Pancreas (tissue), 10 donors: ENCODE data around the gene DNM2. TPM values are rescaled to one million over a fixed set of nuclear protein-coding genes. Genes with fewer than 3 reads are reported as not detected.

Experiments
- ATAC-seq, 4 donors: fragments of 200-7000 bp; cut with Tn5 transposase; one replicate each; pipeline versions ENCODE4 v1.8.0 to v1.9.1; 2020; ENCODE audit warnings: mild to moderate bottlenecking in 4 of 4, moderate library complexity in 4 of 4
- DNase-seq, 6 donors: peaks; one replicate each; pipeline ENCODE4 v3.0.0-alpha.2; 2020
- FAIRE-seq: peaks from 2 replicates; lab custom pipeline; 2012; peaks lifted over from hg19 to GRCh38; lab: Jason Lieb, UNC
- H3K27ac ChIP-seq, 4 donors: fragments of 200-600 bp; sonication (generic); 1 replicate in 3 of 4; 2 replicates in 1 of 4; pipeline versions ENCODE4 v1.5.0 to v1.8.0; 2020
- H3K27me3 ChIP-seq, 4 donors: fragments of 200-600 bp; one replicate each; pipeline ENCODE4 v1.8.0; 2021
- H3K36me3 ChIP-seq, 3 donors: fragments of 200-600 bp; sonication (generic) in 1 of 3; one replicate each; pipeline versions ENCODE4 v1.5.0 to v1.8.0; 2020 to 2021
- H3K4me1 ChIP-seq, 3 donors: fragments of 200-600 bp; one replicate each; pipeline ENCODE4 v1.8.0; 2021
- H3K4me3 ChIP-seq, 4 donors: fragments of 200-600 bp; sonication (generic) in 2 of 4; one replicate each; pipeline versions ENCODE4 v1.5.0 to v1.8.0; 2020 to 2021
- H3K9me3 ChIP-seq, 4 donors: fragments of 200-600 bp; one replicate each; pipeline ENCODE4 v1.8.0; 2021
- WGBS, 2 donors: extraction: QIAGEN DNeasy Blood & Tissue Kit; methylation state at CpG; one replicate each; pipeline ENCODE4 v1.1.7; 2013; 5-methylcytosine and 5-hydroxymethylcytosine counted together
- intact Hi-C, 3 donors: fragments of 100-400 bp; cut with DNase I; formaldehyde crosslinking; loops; one replicate each; pipeline versions ENCODE4 v1.11.1 to v1.14.2; 2022
- polyA plus RNA-seq, 2 donors: library from polyadenylated mRNA; stranded (reverse); fragments of 200-250 nt; gene quantifications; one replicate each; pipeline ENCODE4 v1.2.3, GENCODE V29; 2013
- total RNA-seq, 6 donors: library from RNA; stranded (reverse); fragmentation: NEBNext Ultra II Directional in 4 of 6; extraction: Animal tissue kit (Norgen Biotek cat#: 25700) in 4 of 6; gene quantifications; one replicate each; pipeline versions ENCODE4 v1.2.1 to v1.2.4, GENCODE V29; 2021 to 2023
- TF ChIP-seq, protein P1 (sequence below), 4 donors: fragments of 200-600 bp; sonication (generic) in 3 of 4; IDR thresholded peaks; one replicate each; pipeline versions ENCODE4 v1.5.0 to v1.8.0; 2021; ENCODE audit warnings: antibody characterized with exemption in 4 of 4
- donor health status: healthy with polysubstance abuse.
- donor health status: DM: no; HTN: no; CAD: no; lungs with moderate emphysema.
- donor health status: DM: no; HTN: no; CAD: no.
- donor health status: control.
- donor health status: control.
- donor health status: Bipolar disorder and iron deficiency.
- donor health status: DM: yes; HTN: yes; CAD: no.
- donor health status: DM: no; HTN: no; CAD: no.
- donor health status: DM: no; HTN: no; CAD: no.
- donor health status: DM: yes; HTN: yes; CAD: no.

The DNM2 gene
- total and polyA plus RNA-seq, 8 donors: 52.5 to 115 (median 88.6) TPM

DNA sequence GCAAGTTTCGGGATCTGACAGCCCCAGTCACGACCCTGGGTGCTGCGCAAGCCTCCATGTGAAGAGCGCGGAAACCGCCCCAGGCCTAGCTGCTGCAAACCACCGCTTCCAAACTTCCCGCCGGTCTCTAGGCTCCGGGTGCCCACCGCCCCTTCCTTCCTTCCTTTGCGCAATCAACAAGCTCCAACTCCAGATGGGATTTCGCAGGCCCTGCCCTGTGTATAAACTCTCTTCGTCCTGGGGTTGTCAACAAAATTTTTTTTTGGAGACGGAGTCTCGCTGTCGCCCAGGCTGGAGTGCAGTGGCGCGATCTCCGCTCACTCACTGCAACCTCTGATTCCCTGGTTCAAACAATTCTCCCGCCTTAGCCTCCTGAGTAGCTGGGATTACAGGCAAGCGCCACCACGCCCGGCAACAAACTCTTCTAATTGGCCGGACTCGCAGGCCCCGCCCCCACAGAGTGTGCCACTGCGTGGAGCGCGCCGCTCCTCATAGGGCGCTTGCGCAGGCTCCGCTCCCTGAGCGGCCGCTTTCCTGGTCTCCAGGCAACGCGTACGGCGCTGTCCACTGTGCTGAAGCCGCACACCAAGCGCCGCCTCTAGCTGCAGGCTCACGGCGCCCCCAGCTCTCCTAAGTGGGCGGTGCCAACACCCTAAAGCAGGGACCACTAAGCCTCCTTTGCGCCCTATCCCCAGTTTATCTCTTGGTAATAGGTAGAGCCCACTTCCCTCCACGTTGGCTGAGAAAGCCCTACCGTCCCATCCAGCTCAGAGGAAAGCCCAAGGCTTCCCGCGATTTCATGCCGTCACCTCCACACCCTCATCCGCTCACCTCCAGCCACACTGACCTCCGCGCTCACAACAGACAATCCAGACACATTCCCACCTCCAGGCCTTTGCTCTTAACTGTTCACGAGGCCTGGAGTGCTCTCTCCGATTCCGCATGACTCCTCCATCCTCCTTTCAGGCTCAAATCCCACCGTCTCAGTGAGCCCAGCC, 22.2 kb upstream of the DNM2 start:
- intact Hi-C loops: no loop called here
- FAIRE-seq: no peak
- 10 to 12% methylated on average over 59 of the region's 59 CpGs for WGBS, 2 donors
- TF ChIP-seq, protein P1, sequence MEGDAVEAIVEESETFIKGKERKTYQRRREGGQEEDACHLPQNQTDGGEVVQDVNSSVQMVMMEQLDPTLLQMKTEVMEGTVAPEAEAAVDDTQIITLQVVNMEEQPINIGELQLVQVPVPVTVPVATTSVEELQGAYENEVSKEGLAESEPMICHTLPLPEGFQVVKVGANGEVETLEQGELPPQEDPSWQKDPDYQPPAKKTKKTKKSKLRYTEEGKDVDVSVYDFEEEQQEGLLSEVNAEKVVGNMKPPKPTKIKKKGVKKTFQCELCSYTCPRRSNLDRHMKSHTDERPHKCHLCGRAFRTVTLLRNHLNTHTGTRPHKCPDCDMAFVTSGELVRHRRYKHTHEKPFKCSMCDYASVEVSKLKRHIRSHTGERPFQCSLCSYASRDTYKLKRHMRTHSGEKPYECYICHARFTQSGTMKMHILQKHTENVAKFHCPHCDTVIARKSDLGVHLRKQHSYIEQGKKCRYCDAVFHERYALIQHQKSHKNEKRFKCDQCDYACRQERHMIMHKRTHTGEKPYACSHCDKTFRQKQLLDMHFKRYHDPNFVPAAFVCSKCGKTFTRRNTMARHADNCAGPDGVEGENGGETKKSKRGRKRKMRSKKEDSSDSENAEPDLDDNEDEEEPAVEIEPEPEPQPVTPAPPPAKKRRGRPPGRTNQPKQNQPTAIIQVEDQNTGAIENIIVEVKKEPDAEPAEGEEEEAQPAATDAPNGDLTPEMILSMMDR (IDR thresholded peaks at IDR 0.05): no peak
- peak; percentile 92 to 98 (median 94) for DNase-seq
- H3K4me1 ChIP-seq: peaks cover 0 to 6% (median 0%) of the 10 kb centered on the region in 3 donors
- H3K27me3 ChIP-seq: no peaks in the 10 kb centered on the region
- H3K9me3 ChIP-seq: no peaks in the 10 kb centered on the region
- peaks cover 0 to 9% (median 0%) of the 10 kb centered on the region in 3 donors for H3K36me3 ChIP-seq
- H3K27ac ChIP-seq: no peak overlapping the region
- peak; percentile 98 to 99 (median 98) for ATAC-seq
- peak overlapping the region in 1 of 4 donors; percentile 26 for H3K4me3 ChIP-seq

DNA sequence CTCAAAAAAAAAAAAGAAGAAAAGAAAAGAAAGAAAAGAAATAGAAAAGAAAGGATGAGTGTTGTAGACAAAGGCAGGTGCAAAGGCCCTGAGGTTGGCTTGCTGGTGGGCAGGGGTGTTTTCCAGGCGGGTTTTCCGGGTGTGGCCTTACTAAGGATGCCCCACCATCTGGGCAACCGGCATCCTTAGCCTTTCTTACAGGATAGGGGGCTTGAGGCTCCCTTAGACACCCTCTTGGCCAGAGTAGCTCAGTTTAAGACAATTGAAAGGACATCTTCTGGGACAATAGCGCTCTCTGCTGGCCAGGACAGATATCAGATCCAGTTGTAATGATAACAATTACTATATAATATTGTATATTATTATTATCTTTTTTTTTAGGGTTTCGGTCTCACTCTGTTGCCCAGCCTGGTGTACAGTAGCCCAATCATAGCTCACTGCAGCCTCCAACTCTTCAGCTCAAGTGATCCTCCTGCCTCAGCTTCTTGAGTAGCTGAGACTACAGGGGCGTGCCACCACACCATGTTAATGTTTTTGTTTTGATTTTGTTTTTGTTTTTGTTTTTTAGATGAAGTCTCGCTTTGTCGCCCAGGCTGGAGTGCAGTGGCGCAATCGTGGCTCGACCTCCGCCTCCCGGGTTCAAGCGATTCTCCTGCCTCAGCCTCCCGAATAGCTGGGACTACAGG, 18.1 kb upstream of the DNM2 start:
- WGBS, 2 donors: 29 to 30% methylated on average over 15 of the region's 15 CpGs
- no peaks in the 10 kb centered on the region for H3K36me3 ChIP-seq
- no peak overlapping the region for H3K27ac ChIP-seq
- FAIRE-seq (no peak), DNase-seq (peak in 1 of 6 donors; percentile 56), ATAC-seq (peak in 1 of 4 donors; percentile 24)
- intact Hi-C loops: no loop called here
- no peak overlapping the region for H3K4me3 ChIP-seq
- no peaks in the 10 kb centered on the region for H3K27me3 ChIP-seq
- no peaks in the 10 kb centered on the region for H3K9me3 ChIP-seq
- H3K4me1 ChIP-seq: peaks cover 0 to 9% (median 7%) of the 10 kb centered on the region in 3 donors
- TF ChIP-seq, protein P1 (IDR thresholded peaks at IDR 0.05): peak; percentile 28 to 46 (median 32)

DNA sequence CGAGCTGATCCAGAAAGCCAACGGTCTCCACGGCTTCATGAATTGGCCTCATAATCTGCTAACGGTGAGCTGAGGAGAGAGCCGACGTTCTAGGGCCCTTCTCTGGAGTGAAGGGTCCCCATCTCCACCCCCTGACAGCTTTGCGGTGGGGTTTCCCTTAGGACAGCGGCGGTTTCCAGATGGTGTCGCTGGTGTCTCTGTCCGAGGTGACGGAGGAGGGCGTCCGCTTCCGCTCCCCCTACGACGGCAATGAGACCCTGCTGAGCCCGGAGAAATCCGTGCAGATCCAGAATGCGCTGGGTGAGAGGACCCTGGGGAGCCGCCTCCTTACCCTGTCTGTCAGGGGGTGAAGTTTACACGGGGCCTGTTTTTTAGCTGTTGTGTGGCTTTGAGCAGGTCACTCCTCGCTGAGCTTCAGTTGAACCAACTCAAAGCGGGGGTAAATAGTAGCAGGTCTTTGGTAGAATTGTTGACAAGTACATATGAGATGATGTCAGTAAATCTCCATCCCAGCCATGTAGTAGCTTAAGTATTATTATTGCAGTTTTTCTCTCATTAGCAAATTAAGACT, 15.8 kb upstream of the DNM2 start:
- H3K4me3 ChIP-seq: peak overlapping the region; percentile 76 to 99 (median 94)
- peak; percentile 14 to 58 (median 44) for ATAC-seq
- no peaks in the 10 kb centered on the region for H3K27me3 ChIP-seq
- H3K36me3 ChIP-seq: no peaks in the 10 kb centered on the region
- peak in 1 of 6 donors; percentile 65 for DNase-seq
- no peak for FAIRE-seq
- intact Hi-C loops: no loop called here
- 6 to 11% methylated on average over 24 of the region's 24 CpGs for WGBS, 2 donors
- TF ChIP-seq, protein P1 (IDR thresholded peaks at IDR 0.05): no peak
- H3K27ac ChIP-seq: peak overlapping the region in 3 of 4 donors; percentile 54 to 74 (median 60)
- H3K9me3 ChIP-seq: no peaks in the 10 kb centered on the region
- peaks cover 0 to 7% (median 7%) of the 10 kb centered on the region in 3 donors for H3K4me1 ChIP-seq

DNA sequence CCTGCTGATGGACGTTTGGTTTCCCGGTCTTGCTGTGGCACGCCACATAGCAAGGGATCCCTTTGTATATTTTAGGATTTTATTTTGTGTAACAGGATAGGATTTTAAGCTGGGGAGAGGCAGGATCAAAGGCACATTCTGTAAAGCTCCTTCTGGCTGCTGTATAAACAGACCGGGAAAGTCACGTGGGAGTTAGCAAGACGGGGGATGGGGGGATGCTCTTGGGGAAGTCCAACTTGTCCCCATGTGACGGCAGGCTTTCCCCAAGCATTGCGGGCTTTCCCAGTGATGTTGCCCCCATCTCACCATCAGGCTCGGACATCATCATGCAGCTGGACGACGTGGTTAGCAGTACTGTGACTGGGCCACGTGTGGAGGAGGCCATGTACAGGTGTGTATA, 10.9 kb upstream of the DNM2 start:
- TF ChIP-seq, protein P1 (IDR thresholded peaks at IDR 0.05): no peak
- FAIRE-seq: no peak
- WGBS, 2 donors: 81 to 87% methylated on average over 12 of the region's 12 CpGs
- Histone ChIP-seq H3K4me1 (peaks cover 0 to 5% (median 0%) of the 10 kb centered on the region in 3 donors), H3K9me3 (no peaks in the 10 kb centered on the region), H3K4me3 (no peak overlapping the region), H3K36me3 (peaks cover 0 to 6% (median 0%) of the 10 kb centered on the region in 3 donors), H3K27me3 (no peaks in the 10 kb centered on the region), H3K27ac (no peak overlapping the region)
- ATAC-seq: no peak
- DNase-seq: no peak
- intact Hi-C loops: no loop called here
